Anterior cingulate cortex (tissue), 58 donors: ENCODE data around the gene LGALS7.
"Not testable (repeated sequence)": the region's sequence is repeated elsewhere in the genome, so short reads cannot be mapped to it uniquely, and the experiment has no call there.

Source experiments
- DNase-seq, 58 donors: peaks; one replicate each; lab custom pipeline; 2025; lab: John Stamatoyannopoulos, UW

Gene LGALS7

DNA sequence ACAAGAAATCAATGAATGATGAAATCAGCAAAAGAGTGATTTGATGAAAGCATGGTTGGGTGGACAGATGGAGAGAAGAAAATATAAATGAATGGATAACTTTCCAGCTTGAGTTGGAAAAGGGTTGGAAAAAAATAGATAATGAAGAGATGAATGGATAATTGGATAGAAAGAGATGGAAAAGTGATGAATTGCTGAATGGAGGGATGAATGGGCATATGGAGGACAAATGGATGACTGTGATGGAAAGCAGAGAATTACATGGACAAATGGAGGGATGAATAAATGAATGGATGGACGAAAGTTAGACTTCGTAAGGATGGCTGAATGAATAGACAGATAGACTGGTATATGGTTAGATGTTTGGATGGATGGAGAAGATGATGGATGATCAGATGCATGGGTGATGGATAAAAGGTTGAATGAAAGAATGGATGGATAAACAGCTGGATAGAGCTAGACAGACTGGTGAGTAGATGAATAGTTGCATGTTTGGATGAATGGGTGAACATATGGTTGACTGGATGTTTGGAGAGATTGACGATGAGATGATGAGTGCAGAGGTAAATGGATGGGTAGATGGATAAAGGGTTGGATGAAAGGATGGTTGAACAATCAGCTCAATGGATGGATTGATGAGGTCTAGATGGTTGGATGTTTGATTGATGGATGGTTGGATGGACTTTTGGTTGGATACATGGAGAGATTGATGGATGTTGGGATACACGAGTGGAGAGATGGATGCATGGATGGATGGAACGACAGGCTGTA is 27.4 kb upstream of the LGALS7 start:
- no peak for DNase-seq

DNA sequence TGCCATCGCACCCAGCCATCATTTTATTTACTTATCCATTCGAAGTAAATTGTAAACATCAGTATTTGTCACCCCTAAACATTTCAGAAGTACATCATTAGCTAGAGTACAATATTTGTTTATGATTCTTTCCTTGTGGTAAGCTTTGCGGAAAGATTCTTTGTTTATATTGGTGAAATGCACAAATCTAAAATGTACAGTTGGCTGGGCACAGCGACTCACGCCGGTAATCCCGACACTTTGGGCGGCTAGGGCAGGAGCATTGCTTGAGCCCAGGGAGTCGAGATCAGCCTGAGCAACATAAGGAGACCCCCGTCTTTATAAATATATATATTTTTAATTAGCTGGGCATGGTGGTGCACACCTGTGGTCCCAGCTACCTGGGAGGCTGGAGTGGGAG is 25.8 kb upstream of the LGALS7 start:
- DNase-seq = no peak

DNA sequence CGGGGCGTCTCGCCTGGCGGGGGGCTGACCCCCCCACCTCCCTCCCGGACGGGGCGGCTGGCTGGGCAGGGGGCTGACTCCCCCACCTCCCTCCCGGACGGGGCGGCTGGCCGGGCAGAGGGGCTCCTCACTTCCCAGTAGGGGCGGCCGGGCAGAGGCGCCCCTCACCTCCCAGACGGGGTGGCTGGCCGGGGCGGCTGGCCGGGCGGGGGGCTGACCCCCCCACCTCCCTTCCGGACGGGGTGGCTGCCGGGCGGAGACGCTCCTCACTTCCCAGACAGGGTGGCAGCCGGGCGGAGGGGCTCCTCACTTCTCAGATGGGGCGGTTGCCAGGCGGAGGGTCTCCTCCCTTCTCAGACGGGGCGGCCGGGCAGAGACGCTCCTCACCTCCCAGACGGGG is 24.5 kb upstream of the LGALS7 start:
- DNase-seq = not testable (repeated sequence)

DNA sequence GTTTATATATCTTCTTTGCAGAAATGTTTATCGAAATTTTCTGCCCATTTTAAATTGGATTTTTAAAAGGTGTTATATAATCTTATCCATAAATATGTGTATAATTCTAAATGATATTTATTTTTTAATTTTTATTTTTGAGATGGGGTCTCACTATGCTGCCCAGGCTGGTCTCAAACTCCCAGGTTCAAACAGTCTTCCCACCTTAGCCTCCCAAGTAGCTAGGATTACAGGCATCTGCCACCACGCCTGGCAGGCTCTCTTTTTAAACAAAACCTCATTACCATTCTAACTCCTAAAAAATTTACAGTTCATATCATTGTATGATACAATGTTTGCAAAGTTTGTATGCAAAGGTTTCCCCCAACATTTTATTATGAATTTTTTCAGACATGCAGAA is 22.8 kb upstream of the LGALS7 start:
- no peak for DNase-seq

DNA sequence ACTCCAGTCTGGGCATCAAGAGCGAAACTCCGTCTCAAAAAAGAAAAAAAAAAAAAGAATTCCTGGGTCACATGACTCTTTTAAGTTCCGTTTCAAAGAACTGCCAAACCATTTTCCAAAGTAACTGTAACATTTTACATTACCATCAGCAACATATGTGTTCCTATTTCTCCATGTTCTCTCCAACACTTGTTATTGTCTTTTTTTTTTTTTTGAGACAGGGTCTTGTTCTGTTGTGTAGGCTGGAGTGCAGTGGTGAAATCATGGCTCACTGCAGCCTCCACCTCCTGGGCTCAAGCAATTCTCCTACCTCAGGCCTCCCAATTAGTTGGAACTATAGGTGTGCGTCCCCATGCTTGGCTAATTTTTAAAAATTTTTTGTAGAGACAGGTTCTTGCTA is 22.2 kb upstream of the LGALS7 start:
- no peak for DNase-seq

DNA sequence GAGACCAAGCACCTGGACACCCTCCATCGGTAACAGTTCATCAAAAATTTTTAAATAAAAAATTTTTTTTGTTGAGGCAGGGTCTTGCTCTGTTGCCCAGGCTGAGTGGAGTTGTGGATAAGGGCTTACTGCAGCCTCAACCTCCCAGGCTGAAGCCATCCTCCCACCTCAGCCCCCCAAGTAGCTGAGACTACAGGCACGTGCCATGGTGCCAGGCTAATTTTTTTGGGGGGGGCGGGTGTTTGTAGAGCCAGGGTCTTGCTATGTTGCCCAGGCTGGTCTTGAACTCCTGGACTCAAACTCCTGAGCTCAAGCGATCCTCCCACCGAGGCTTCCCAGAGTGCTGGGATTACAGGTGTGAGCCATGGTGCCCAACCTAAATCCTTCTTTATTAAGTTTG is 20.4 kb upstream of the LGALS7 start:
- no peak for DNase-seq

DNA sequence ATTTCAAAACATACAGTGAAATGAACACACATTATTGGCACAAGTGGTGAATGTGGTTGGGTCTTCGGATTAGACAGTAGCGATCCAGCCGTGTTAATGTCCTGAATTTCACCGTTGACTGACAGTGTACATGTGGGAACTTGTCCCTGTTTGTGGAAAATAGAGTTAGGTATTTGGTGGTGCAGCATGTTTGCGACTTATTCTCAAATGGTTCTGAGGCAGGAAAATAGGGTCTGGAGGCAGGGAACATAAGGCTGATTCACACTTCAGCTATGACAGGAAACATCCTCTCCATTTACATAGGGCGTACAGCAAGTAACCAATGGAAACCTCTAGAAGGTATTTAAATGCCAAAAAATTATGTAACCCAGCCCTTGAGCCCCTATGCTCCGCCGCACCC is 19.9 kb upstream of the LGALS7 start:
- peak in 6 of 58 donors; percentile 4 to 36 (median 12) for DNase-seq

DNA sequence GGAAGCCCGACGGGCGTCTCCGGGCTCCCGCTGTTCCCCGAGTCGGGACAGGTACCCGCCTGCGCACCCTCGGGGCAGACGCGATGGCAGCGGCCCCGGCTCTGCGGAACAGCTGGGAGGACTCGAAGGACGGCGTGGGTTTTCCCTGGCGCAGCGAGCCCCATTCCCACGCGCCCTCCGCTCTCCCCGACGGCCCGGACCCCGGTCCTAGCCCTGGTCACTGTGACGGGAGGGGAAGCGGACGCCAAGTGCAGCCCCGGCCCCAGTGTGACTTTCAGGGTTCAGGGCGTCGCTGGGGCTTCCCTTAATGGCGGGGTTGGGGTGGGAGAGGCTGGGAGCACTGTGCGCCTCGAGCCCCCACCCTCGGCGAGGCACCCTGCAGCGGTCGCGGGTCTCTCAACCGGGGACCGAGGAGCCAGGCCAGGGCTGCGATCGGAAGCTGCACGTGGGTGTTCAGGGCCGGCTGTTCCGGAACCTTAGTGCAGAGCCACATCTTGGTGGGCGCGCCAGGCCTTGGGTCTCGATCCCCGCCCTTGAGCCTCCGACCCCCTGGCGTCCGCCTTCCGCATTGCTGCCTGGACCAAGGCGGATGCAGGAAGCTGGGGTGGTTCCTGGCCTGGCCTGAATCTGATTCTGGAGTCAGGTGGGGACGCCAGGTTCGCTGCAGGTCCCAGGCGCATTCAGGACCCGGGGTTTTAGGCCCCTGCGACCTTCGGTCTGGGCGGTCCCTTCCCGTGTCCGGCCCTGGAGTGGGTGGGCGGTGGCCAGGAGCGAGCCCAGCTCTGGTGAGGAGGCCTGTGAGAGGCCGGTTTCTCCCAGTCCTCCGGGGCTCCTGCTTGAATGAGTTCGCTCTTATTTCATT is 19.2 kb upstream of the LGALS7 start:
- peak in 2 of 58 donors; percentile 1 to 4 for DNase-seq

DNA sequence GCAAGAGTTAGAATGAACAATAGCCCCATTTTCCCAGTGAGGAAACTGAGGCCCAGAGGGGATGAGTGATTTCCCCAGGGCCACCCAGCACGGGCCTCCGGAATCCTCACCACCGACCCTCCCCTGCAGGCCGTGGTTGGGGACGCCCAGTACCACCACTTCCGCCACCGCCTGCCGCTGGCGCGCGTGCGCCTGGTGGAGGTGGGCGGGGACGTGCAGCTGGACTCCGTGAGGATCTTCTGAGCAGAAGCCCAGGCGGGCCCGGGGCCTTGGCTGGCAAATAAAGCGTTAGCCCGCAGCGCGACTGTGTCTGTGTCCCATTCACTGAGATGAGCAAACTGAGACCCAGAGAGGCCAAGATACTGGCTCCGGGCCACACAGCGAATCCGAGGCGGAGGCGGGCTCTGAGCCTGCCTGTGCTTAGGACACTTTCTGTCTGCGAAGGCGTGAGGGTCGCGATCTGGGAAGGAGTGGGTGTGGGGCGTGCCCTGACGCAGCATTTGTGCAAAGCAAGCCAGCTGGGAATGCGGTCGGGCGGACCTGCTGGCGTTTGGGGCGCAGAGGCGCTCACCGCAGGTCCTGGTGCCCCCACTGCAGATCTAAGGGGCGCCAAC is 18.2 kb upstream of the LGALS7 start:
- not testable (repeated sequence) for DNase-seq

DNA sequence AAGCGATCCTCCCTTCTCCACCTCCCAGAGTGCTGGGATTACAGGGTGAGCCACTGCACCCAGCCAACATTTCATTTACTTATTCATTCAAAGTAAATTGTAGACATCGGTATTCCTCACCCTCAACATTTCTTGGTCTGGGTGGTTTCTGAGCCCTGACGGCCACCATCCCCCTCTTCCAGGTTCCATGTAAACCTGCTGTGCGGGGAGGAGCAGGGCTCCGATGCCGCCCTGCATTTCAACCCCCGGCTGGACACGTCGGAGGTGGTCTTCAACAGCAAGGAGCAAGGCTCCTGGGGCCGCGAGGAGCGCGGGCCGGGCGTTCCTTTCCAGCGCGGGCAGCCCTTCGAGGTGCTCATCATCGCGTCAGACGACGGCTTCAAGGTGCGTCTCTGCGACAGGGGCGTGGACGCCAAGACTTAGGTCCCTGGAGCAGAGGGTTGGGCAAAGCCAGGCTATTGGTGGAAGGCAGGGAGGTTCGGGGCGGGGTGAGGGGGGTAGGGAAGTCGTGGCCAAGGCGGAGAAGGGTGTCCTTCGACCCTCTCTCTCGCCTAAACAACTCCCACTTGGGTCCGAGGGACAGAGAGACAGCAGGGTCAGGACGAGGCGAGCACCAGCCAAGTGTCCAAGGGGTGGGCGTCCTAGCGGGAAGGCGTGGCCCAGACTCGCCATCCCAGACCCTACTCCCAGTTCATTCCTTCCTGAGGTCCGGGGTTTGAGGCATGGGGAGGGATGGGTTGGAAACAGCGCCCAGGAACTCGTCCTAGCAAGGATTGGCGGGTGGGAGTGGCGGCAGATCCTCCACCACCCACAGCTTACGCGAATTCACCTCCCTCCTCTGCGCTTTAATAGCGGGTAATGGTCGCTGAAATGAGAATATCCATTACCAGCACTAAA is 17.4 kb upstream of the LGALS7 start:
- not testable (repeated sequence) for DNase-seq

DNA sequence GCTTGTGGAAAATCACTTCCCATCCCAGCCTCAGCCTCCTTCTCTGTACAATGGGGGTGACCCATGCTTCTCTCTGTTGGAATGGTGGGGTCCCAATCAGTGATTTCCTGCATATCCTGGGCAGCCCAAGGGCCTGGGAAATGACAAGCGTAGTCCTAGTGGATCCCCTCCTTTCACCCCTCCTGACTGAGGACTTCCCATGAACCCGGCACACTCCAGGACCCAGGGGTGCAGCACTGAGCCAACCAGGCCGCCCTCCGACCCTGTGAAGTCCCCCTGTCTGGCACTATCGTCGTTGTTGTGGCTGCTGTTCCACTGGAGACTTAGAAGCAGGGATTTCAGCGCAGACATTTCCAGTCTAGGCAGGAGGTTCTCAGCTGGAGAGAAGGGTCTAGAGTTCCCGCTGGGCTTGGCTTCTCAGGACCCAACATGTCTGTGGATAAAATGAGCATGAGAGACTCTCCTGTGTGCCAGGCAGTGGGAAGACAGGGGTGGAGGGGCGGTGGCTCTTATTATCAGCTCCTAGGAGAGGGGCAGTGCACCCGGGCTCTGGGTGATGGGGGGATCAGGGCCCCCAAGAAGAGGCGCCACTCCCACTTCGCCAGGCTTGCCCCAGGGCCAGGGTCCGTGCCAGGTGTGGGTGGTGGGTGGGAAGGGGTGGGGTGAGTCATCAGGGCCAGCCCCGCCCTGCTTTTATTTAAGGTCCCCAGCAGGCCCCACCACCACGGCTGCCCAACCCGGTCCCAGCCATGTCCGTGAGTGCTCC is 15.3 kb upstream of the LGALS7 start, which contains the start of gene LGALS7B:
Gene LGALS7B, plus strand, starts transcription at position 723 of the 766 bp plus-strand sequence. Its CDS starts 27 bp downstream, at position 750.
- DNase-seq = no peak

DNA sequence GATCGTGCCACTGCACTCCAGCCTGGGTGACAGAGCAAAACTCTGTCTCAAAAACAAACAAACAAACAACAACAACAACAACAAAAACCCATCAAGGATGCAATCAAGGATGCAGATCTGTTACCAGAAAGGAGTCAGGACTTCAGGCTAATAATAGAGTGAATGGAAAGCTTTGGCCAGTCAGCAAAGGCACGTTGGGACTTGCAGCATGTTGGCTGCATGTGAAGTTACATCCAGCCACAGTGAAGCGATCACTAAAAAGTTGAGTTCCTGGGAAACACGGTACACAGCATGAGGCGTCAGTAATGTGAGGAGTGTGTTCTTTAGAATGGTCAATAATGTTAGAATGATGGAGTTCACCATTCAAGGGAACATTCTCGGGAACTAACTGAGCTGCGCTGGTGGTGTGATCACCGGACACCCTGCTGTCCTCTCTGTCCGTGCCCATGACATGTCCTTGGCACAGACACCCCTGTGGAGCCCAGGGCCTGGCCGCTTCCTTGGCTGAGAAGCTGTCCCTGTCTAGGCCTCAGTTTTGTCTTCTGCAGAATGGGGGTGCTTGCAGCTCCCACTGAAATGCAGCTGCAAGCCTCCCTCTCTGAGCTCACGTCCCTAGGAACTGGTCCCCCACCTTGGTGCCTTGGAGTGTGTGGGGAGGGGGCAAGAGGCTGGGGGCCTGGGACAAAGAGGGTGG is 13.4 kb upstream of the LGALS7 start:
- no peak for DNase-seq

DNA sequence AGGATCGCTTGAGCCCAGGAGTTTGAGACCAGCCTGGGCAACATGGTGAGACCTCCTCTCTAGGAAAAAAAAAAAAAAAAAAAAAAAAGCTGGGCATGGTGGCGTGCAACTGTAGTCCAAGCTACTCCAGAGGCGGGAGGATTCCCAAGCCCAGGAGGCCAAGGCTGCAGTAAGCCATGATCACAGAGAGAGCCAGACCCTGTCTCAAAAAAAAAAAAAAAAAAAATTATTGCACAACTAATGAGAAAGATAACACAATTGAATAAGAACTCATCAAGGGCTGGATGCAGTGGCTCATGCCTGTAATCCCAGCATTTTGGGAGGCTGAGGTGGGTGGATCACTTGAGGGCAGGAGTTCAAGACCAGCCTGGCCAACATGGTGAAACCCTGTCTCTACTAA is 12.7 kb upstream of the LGALS7 start:
- not testable (repeated sequence) for DNase-seq

DNA sequence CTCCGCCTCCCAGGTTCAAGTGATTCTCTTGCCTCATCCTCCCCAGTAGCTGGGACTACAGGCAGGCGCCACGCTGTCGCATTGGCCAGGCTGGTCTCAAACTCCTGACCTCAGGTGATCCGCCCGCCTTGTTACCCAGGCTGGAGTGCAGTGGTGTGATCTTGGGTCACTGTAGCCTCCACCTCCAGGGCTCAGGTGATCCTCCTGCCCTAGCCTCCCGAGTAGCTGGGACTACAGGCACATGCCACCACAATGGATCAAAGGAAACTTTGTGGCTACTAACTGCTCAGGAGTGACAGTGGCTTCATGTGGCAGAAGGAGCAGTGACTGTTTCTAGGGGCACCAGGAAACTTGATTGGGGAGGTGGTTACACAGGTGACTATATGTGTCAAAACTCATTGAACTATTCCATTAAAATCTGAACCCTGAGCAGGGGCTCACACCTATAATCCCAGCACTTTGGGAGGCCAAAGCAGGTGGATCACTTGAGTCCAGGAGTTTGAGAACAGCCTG is 11.9 kb upstream of the LGALS7 start:
- no peak for DNase-seq

DNA sequence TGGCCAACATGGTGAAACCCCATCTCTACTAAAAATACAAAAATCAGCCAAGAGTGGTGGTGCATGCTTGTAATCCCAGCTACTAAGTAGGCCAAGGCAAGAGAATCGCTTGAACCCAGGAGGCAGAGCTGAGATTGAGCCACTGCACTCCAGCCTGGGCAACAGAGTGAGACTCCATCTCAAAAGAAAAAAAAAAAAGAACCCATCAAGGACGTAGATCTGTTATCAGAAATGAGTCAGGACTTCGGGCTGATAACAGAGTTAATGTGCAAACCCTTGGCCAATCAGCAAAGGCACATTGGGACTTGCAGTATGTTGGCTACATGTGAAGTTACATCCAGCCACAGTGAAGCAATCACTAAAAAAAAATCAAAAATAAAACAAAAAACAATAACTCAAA is 10.9 kb upstream of the LGALS7 start:
- DNase-seq = no peak

DNA sequence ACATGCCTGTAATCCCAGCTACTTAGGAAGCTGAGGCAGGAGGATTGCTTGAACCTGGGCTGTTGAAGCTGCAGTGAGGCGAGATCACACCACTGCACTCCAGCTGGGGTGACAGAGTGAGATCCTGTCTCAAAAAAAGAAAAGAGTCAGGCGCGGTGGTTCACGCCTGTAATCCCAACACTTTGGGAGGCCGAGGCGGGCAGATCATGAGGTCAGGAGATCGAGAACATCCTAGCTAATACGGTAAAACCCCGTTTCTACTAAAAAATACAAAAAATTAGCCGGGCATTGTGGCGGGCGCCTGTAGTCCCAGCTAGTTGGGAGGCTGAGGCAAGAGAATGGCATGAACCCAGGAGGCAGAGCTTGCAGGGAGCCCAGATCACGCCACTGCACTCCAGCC is 8.9 kb upstream of the LGALS7 start:
- not testable (repeated sequence) for DNase-seq

DNA sequence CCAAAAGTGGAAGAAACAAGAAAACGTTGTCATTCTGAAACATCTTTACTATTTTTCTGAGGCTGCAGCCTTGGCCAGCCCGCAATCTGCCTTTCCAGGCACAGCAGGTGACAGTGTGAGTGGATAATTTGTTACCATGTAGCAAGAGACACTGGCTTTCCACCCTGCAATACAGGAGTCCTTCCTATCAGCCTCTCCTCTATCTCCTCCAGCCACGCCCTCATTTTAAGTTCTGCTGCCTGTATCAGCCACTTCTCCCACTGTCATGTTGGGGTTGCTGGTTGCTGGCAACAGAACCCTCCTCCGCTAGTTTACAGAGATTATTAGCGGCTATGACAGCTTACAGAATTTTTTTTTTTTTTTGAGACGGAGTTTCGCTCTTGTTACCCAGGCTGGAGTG is 7.7 kb upstream of the LGALS7 start:
- no peak for DNase-seq

DNA sequence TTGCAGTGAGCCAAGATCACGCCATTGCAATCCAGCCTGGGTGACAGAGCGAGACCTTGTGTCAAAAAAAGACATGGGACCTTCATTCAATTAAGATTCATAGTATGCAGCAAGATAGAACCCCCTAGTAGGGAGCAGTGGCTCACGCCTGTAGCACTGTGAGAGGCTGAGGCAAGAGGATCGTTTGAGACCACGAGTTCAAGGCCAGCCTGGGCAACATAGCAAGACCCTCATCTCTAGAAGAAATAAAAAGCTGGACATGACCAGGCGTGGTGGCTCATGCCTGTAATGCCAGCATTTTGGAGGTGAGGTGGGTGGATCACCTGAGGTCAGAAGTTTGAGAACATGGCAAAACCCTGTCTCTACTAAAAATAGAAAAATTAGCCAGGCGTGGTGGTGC is 7.1 kb upstream of the LGALS7 start:
- DNase-seq = no peak

DNA sequence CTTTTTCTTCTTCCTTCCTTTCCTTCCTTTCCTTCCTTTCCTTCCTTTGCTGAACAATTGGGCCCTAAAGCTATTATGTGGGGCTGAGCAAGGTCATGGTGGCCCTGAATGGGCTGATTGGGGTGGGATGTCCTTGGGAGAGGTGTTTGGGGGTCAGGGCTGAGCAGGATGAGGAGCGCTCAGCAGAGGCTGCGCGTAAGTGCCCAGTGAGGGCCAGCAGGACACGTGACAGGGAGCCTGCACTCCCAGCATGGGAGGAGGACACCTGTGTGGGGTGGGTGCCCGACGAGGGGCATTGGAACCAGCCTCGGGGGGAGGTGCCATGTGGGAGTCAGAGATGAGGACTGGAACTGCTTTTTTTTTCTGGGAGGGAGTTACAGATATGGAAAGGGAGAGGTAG is 5.4 kb upstream of the LGALS7 start:
- DNase-seq = no peak
